HepG2 (cell line): ENCODE measurements around the gene PIAS1. TPM values are rescaled to one million over a fixed set of nuclear protein-coding genes. Genes with fewer than 3 reads are reported as not detected.

ENCODE experiments used
- ATAC-seq: fragments of 200-7000 bp; cut with Tn5 transposase; 3 replicates; pipeline ENCODE4 v1.9.1; 2020; ENCODE audit warnings: mild to moderate bottlenecking, moderate library complexity
- BruUV-seq: library from RNA; stranded (reverse); fragments of 400-500 nt; replicated peaks from 2 replicates; lab custom pipeline; 2021; lab: Mats Ljungman, UMichigan
- CTCF ChIA-PET: fragments of 300-600 bp; formaldehyde crosslinking; extraction: SDS; loops from one replicate; lab custom pipeline; 2021; ENCODE audit warnings: low total read pairs, inconsistent platforms, low intra/inter-chr PET ratio; lab: Yijun Ruan, JAX
- POLR2A ChIA-PET: fragments of 350-600 bp; sonication (Branson Sonifier 250); formaldehyde crosslinking; loops from one replicate; lab custom pipeline; 2020; ENCODE audit warnings: antibody characterized with exemption, inconsistent platforms; lab: Yijun Ruan, JAX
- DNase-seq: peaks from one replicate; pipeline ENCODE4 v3.0.0-alpha.2; 2015; ENCODE audit warnings: low spot score
- FAIRE-seq: peaks from 3 replicates; lab custom pipeline; 2011; peaks lifted over from hg19 to GRCh38; lab: Jason Lieb, UNC
- H2AFZ ChIP-seq: one replicate; pipeline ENCODE4 v1.6.1; 2011; ENCODE audit warnings: low read length, inconsistent platforms
- H3K27ac ChIP-seq: fragments of 300-600 bp; 3 replicates; pipeline ENCODE4 v1.8.0; 2011; ENCODE audit warnings: mixed run types, mild to moderate bottlenecking, mixed read lengths, low read length, inconsistent platforms; ENCODE audit not compliant: insufficient read depth; ENCODE audit errors: extremely low read length
- H3K27me3 ChIP-seq, 2 experiments: fragments of 200-600 bp in 1 of 2; 2 replicates in 1 of 2; 3 replicates in 1 of 2; pipeline versions ENCODE4 v1.6.0 to v1.8.0; 2011; ENCODE audit warnings: low read length in 2 of 2, mild to moderate bottlenecking in 2 of 2, moderate library complexity in 2 of 2, inconsistent platforms in 1 of 2; ENCODE audit not compliant: insufficient read depth in 2 of 2, control insufficient read depth in 1 of 2
- H3K36me3 ChIP-seq, 2 experiments: fragments of 200-600 bp in 1 of 2; replicated peaks in 1 of 2; 2 replicates in 1 of 2; 3 replicates in 1 of 2; pipeline versions ENCODE4 v1.5.1 to v1.8.0; 2011; ENCODE audit warnings: low read length in 2 of 2, inconsistent platforms in 1 of 2; ENCODE audit not compliant: insufficient read depth in 2 of 2, control insufficient read depth in 1 of 2
- H3K4me1 ChIP-seq: 2 replicates; pipeline ENCODE4 v1.5.1; 2012; ENCODE audit warnings: low read length, inconsistent platforms; ENCODE audit not compliant: insufficient read depth
- H3K4me2 ChIP-seq: 2 replicates; pipeline ENCODE4 v1.6.0; 2011; ENCODE audit warnings: low read depth, low read length, inconsistent platforms
- H3K4me3 ChIP-seq, 3 experiments: fragments of 200-600 bp in 1 of 3; sonication (generic), shearing (Covaris generic) in 1 of 3; replicated peaks in 1 of 3; 2 replicates each; pipeline ENCODE4 v1.5.1; 2011 to 2016; ENCODE audit warnings: low read length in 3 of 3, inconsistent platforms in 2 of 3, low read depth in 2 of 3, mild to moderate bottlenecking in 2 of 3, control low read depth in 1 of 3, mixed read lengths in 1 of 3; ENCODE audit not compliant: insufficient read depth in 1 of 3
- H3K79me2 ChIP-seq: one replicate; pipeline ENCODE4 v1.6.1; 2011; ENCODE audit warnings: low read length, inconsistent platforms; ENCODE audit not compliant: insufficient read depth
- H3K9ac ChIP-seq: 2 replicates; pipeline ENCODE4 v1.6.0; 2011; ENCODE audit warnings: mild to moderate bottlenecking, low read depth, low read length, inconsistent platforms; ENCODE audit not compliant: insufficient read depth
- H3K9me3 ChIP-seq: 2 replicates; pipeline ENCODE4 v1.5.1; 2012; ENCODE audit warnings: mild to moderate bottlenecking, low read length
- H4K20me1 ChIP-seq: 2 replicates; pipeline ENCODE4 v1.6.0; 2011; ENCODE audit warnings: inconsistent platforms, mild to moderate bottlenecking, low read length, moderate library complexity; ENCODE audit not compliant: insufficient read depth
- ATRX ChIP-seq: sonication (generic); formaldehyde crosslinking; IDR thresholded peaks from 2 replicates; pipeline ENCODE4 v1.4.0; 2020; ENCODE audit warnings: missing genetic modification reagents, borderline replicate concordance
- CHD4 ChIP-seq: fragments of 200-600 bp; sonication (generic); IDR thresholded peaks from 2 replicates; pipeline ENCODE4 v1.7.0; 2017; ENCODE audit warnings: mild to moderate bottlenecking, low read length, borderline replicate concordance
- E2F1 ChIP-seq: sonication (generic); formaldehyde crosslinking; IDR thresholded peaks from 2 replicates; pipeline ENCODE4 v1.5.0; 2020; ENCODE audit warnings: missing genetic modification reagents
- HNF4A ChIP-seq: sonication (generic); formaldehyde crosslinking; IDR thresholded peaks from 2 replicates; pipeline ENCODE4 v1.4.0; 2020; ENCODE audit warnings: missing genetic modification reagents
- MIER2 ChIP-seq: IDR thresholded peaks from 2 replicates; pipeline ENCODE4 v1.6.1; 2016; ENCODE audit warnings: missing biosample characterization, missing genetic modification reagents
- NR2F1 ChIP-seq, 2 experiments: fragments of 450-650 bp in 1 of 2; formaldehyde crosslinking in 1 of 2; IDR thresholded peaks; 2 replicates each; pipeline versions ENCODE4 v1.5.0 to v1.6.1; 2016 to 2020; ENCODE audit warnings: mild to moderate bottlenecking in 1 of 2, missing compliant biosample characterization in 1 of 2, missing genetic modification reagents in 1 of 2, moderate library complexity in 1 of 2
- NR3C1 ChIP-seq: sonication (generic); formaldehyde crosslinking; IDR thresholded peaks from 2 replicates; pipeline ENCODE4 v1.4.0; 2020; ENCODE audit warnings: missing genetic modification reagents
- RXRB ChIP-seq: IDR thresholded peaks from 2 replicates; pipeline ENCODE4 v1.6.1; 2016; ENCODE audit warnings: borderline replicate concordance, missing genetic modification reagents, missing compliant biosample characterization
- SAFB2 ChIP-seq: sonication (generic); formaldehyde crosslinking; IDR thresholded peaks from 2 replicates; pipeline ENCODE4 v1.5.1; 2020; ENCODE audit warnings: missing genetic modification reagents, low read depth, mild to moderate bottlenecking, borderline replicate concordance
- SALL1 ChIP-seq: sonication (generic); formaldehyde crosslinking; IDR thresholded peaks from 2 replicates; pipeline ENCODE4 v1.8.0; 2022; ENCODE audit warnings: mild to moderate bottlenecking, missing genetic modification reagents
- TEAD3 ChIP-seq: optimal IDR thresholded peaks from 2 replicates; pipeline ENCODE3; 2016; ENCODE audit warnings: borderline replicate concordance
- TRAFD1 ChIP-seq: sonication (generic); formaldehyde crosslinking; IDR thresholded peaks from 2 replicates; pipeline ENCODE4 v1.5.1; 2020; ENCODE audit warnings: missing genetic modification reagents, mild to moderate bottlenecking, borderline replicate concordance
- ZFP36 ChIP-seq: fragments of 150-350 bp; IDR thresholded peaks from 2 replicates; pipeline ENCODE4 v1.6.1; 2018; ENCODE audit warnings: borderline replicate concordance, low read length, low read depth; ENCODE audit not compliant: partially characterized antibody
- ZFYVE20 ChIP-seq: sonication (generic); formaldehyde crosslinking; IDR thresholded peaks from 2 replicates; pipeline ENCODE4 v1.8.0; 2023; ENCODE audit warnings: low read depth, mild to moderate bottlenecking, moderate library complexity, missing genetic modification reagents, borderline replicate concordance
- ZKSCAN1 ChIP-seq: fragments of 150-350 bp; IDR thresholded peaks from 2 replicates; pipeline ENCODE4 v1.6.1; 2014; ENCODE audit warnings: low read length
- ZNF234 ChIP-seq: sonication (generic); formaldehyde crosslinking; conservative IDR thresholded peaks from 2 replicates; pipeline ENCODE4 v1.5.1; 2020; ENCODE audit warnings: mild to moderate bottlenecking, missing genetic modification reagents
- ZNF431 ChIP-seq: sonication (generic); formaldehyde crosslinking; IDR thresholded peaks from 2 replicates; pipeline ENCODE4 v1.9.0; 2022; ENCODE audit warnings: missing genetic modification reagents, low read depth, mild to moderate bottlenecking, borderline replicate concordance
- in situ Hi-C: cut with HindIII; loops from 2 replicates; pipeline ENCODE4 v1.10.0; 2017; ENCODE audit warnings: low pct_unique_long_range_greater_than_20kb; ENCODE audit not compliant: extremely low pct_ligation_motif_present
- intact Hi-C: fragments of 100-400 bp; cut with micrococcal nuclease; formaldehyde crosslinking; loops from one replicate; pipeline ENCODE4 v1.10.0; 2022; ENCODE audit not compliant: unreplicated experiment
- polyA plus RNA-seq, 8 experiments: library from polyadenylated mRNA; depleted of rRNA in 3 of 8; stranded (reverse) in 7 of 8; unstranded in 1 of 8; fragments of >200 nt; fragmentation: Illumina TruSeq in 4 of 8; extraction: Trizol in 4 of 8; gene quantifications; 2 replicates each; pipeline versions ENCODE4 v1.2.1 to v1.2.3, GENCODE V29; 2011 to 2016; ENCODE audit warnings: low read depth in 4 of 8, missing spikeins in 1 of 8, mixed read lengths in 1 of 8; ENCODE audit not compliant: insufficient read depth in 1 of 8
- total RNA-seq, 5 experiments: library from RNA; depleted of rRNA; stranded (reverse); fragments of >200 nt; fragmentation: Illumina TruSeq; extraction: Trizol; gene quantifications; 2 replicates each; pipeline ENCODE4 v1.2.3, GENCODE V29; 2016; ENCODE audit warnings: low read depth in 1 of 5
- TF ChIP-seq, protein P1 (sequence below): sonication (generic); formaldehyde crosslinking; conservative IDR thresholded peaks from 2 replicates; pipeline ENCODE4 v1.8.0; 2022; ENCODE audit warnings: low read depth, missing genetic modification reagents
- TF ChIP-seq, protein P2 (sequence below): sonication (generic); formaldehyde crosslinking; IDR thresholded peaks from 2 replicates; pipeline ENCODE4 v1.4.0; 2020; ENCODE audit warnings: missing genetic modification reagents

Gene PIAS1
- total and polyA plus RNA-seq, 2 of the 13 experiments (the other 11 are each of a cell fraction or from before 2014, with no cell fraction given) = 20.7 to 33.7 TPM

- TF ChIP-seq, protein P1, sequence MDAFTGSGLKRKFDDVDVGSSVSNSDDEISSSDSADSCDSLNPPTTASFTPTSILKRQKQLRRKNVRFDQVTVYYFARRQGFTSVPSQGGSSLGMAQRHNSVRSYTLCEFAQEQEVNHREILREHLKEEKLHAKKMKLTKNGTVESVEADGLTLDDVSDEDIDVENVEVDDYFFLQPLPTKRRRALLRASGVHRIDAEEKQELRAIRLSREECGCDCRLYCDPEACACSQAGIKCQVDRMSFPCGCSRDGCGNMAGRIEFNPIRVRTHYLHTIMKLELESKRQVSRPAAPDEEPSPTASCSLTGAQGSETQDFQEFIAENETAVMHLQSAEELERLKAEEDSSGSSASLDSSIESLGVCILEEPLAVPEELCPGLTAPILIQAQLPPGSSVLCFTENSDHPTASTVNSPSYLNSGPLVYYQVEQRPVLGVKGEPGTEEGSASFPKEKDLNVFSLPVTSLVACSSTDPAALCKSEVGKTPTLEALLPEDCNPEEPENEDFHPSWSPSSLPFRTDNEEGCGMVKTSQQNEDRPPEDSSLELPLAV (CRISPR knock-in tag) = no peak
- TF ChIP-seq ZNF234 (CRISPR knock-in tag) (no peak), ZFYVE20 (CRISPR knock-in tag) (no peak), MIER2 (CRISPR knock-in tag) (no peak), ATRX (CRISPR knock-in tag) (no peak), RXRB (CRISPR knock-in tag) (no peak), ZNF431 (CRISPR knock-in tag) (no peak), NR2F1 (CRISPR knock-in tag; IDR thresholded peaks at IDR 0.05) (no peak), SAFB2 (CRISPR knock-in tag) (no peak), CHD4 (no peak)
These were observed 58.6 kb downstream of the PIAS1 start (continued) for GRCh38 chr15:68112706-68113105.

GRCh38 chr15:68113273-68113672, 59.2 kb downstream of the PIAS1 start:
- POLR2A ChIA-PET = interaction anchor here (0.9 kb wide), 1 partner anchor 272 kb away, joined by 3 read pairs; no protein-coding TSS in a partner anchor
- H3K4me2 ChIP-seq = peak overlapping the region; percentile 1; the same call in 1 of the 2 replicates
- no TSS peak for BruUV-seq
- peaks cover 4% of the 10 kb centered on the region; the same call in 1 of the 2 replicates for H4K20me1 ChIP-seq
- ATAC-seq = peak; percentile 92
- H3K4me1 ChIP-seq = peaks cover 38% of the 10 kb centered on the region
- H2AFZ ChIP-seq = no peak overlapping the region
- peak overlapping the region; percentile 21 for H3K27ac ChIP-seq
- H3K9me3 ChIP-seq = no peaks in the 10 kb centered on the region
- H3K27me3 ChIP-seq = no peaks in the 10 kb centered on the region
- in situ Hi-C loops = no loop called here
- CTCF ChIA-PET = no interaction called here
- no peaks in the 10 kb centered on the region for H3K36me3 ChIP-seq
- no peak overlapping the region for H3K4me3 ChIP-seq
- no peak overlapping the region for H3K9ac ChIP-seq
- FAIRE-seq = peak; percentile 88
- intact Hi-C loops = no loop called here
- DNase-seq = peak; percentile 64
- peaks cover 76% of the 10 kb centered on the region for H3K79me2 ChIP-seq
- TF ChIP-seq MIER2 (CRISPR knock-in tag) = no peak
- TF ChIP-seq TRAFD1 (CRISPR knock-in tag) = no peak
- peak; percentile 79 for TF ChIP-seq HNF4A
- TF ChIP-seq E2F1 (CRISPR knock-in tag) = no peak
- TF ChIP-seq, protein P2, sequence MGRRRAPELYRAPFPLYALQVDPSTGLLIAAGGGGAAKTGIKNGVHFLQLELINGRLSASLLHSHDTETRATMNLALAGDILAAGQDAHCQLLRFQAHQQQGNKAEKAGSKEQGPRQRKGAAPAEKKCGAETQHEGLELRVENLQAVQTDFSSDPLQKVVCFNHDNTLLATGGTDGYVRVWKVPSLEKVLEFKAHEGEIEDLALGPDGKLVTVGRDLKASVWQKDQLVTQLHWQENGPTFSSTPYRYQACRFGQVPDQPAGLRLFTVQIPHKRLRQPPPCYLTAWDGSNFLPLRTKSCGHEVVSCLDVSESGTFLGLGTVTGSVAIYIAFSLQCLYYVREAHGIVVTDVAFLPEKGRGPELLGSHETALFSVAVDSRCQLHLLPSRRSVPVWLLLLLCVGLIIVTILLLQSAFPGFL (CRISPR knock-in tag) = no peak
- TF ChIP-seq TEAD3 = peak; percentile 15
- TF ChIP-seq NR3C1 (CRISPR knock-in tag) = no peak
- peak; percentile 17; the same call in 1 of the 2 replicates for TF ChIP-seq SALL1 (CRISPR knock-in tag)
- TF ChIP-seq ZFP36 = no peak
- TF ChIP-seq ZKSCAN1 = no peak
